BLaER1 (cell line): ENCODE data around the gene BIN1.

Experiments
- H3K27ac ChIP-seq: shearing (Covaris generic); formaldehyde crosslinking; 2 replicates; pipeline ENCODE4 v1.8.1; 2022
- H3K27me3 ChIP-seq: shearing (Covaris generic); formaldehyde crosslinking; 2 replicates; pipeline ENCODE4 v1.8.1; 2022
- H3K36me3 ChIP-seq: shearing (Covaris generic); formaldehyde crosslinking; 2 replicates; pipeline ENCODE4 v1.8.1; 2022
- H3K4me1 ChIP-seq: shearing (Covaris generic); formaldehyde crosslinking; 2 replicates; pipeline ENCODE4 v1.8.1; 2022
- H3K4me2 ChIP-seq: shearing (Covaris generic); formaldehyde crosslinking; 2 replicates; pipeline ENCODE4 v1.8.1; 2022
- H3K4me3 ChIP-seq: shearing (Covaris generic); formaldehyde crosslinking; 2 replicates; pipeline ENCODE4 v1.8.1; 2022
- H3K9ac ChIP-seq: shearing (Covaris generic); formaldehyde crosslinking; 2 replicates; pipeline ENCODE4 v1.8.1; 2022
- H3K9me3 ChIP-seq: shearing (Covaris generic); formaldehyde crosslinking; 2 replicates; pipeline ENCODE4 v1.8.1; 2022
- H4K20me1 ChIP-seq: shearing (Covaris generic); formaldehyde crosslinking; 2 replicates; pipeline ENCODE4 v1.8.1; 2022
- Cebpa-rat ChIP-seq: shearing (Covaris generic); IDR thresholded peaks from 2 replicates; pipeline ENCODE4 v1.8.1; 2022

BIN1 gene

DNA sequence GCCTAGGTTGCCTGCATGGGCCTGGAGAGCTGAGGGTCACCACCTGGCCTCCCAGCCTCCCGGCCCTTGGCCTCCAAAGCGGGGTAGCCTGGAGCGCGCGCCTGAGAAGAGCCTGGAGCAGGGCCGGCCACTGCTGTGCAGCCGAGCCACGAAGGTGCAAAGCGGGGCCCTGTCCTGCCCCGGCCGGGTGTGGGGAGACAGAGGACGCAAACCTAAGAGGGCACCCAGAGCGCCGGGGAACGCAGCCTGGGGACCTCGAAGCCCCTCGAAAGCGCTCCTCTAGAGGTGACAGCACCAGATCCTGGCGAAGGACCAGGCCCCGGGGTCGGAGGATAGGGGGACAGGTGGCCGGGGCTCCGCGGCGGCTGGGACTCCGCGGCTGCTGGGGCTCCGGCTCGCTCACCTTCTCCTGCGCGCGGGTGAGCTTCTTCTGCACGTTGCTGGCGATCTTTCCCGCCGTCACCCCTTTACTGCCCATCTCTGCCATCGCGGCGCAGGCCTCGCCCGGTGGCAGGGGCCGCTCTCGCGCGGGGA is 430 bp downstream of the BIN1 start:
- Histone ChIP-seq H3K4me1 (peaks cover 82% of the 10 kb centered on the region), H3K27ac (peak overlapping the region; percentile 92), H3K9me3 (no peaks in the 10 kb centered on the region), H3K27me3 (no peaks in the 10 kb centered on the region), H3K36me3 (peaks cover 18% of the 10 kb centered on the region; the same call in 1 of the 2 replicates), H4K20me1 (peaks cover 39% of the 10 kb centered on the region), H3K9ac (peak overlapping the region; percentile 94), H3K4me2 (peak overlapping the region; percentile 100), H3K4me3 (peak overlapping the region; percentile 96)
- no peak for TF ChIP-seq Cebpa-rat

DNA sequence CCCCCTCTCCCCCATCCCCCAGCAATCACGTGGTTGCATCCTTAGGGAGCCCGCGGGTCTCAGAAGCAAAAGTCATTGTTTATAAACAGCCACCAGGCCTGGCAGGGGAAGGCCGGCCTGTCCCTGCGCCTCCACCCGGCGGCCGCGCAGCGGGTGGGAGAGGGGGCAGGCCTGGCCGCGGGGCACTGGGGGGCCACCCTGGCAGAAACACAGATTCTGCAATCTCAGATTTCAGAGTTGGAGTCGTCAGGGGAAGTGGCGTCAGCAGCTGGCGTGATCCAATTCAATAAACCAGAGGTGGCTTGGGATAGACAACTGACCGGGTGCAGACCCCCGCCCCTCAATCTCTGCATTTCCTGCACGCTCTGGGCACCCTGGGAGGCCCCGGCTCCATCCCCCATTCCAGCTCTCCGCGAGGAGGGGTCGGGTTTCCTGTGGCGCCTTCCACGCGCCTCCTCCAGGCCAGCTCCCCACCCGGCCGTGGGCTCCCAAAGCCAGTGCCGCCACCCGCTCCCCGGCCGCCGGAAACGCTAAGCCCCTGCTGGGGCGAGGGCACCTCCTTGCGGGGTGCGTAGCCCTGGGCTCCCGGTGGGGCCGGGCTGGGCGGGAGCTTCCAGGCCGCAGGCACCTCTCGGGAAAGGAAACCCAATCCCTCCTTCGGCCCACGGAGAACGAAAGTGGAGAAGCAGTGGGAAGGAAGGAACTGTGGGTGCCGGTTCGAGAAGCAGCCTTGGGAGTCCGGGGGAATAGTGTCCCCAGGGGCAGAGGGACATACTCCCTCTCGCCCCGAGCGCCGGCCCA is 1.1 kb downstream of the BIN1 start:
- Histone ChIP-seq H3K27ac (peak overlapping the region; percentile 92), H3K36me3 (peaks cover 23% of the 10 kb centered on the region; the same call in 1 of the 2 replicates), H3K4me2 (peak overlapping the region; percentile 100), H3K4me3 (peak overlapping the region; percentile 96), H4K20me1 (peaks cover 46% of the 10 kb centered on the region), H3K9ac (peak overlapping the region; percentile 94), H3K4me1 (peaks cover 82% of the 10 kb centered on the region), H3K9me3 (no peaks in the 10 kb centered on the region), H3K27me3 (no peaks in the 10 kb centered on the region)
- no peak for TF ChIP-seq Cebpa-rat

DNA sequence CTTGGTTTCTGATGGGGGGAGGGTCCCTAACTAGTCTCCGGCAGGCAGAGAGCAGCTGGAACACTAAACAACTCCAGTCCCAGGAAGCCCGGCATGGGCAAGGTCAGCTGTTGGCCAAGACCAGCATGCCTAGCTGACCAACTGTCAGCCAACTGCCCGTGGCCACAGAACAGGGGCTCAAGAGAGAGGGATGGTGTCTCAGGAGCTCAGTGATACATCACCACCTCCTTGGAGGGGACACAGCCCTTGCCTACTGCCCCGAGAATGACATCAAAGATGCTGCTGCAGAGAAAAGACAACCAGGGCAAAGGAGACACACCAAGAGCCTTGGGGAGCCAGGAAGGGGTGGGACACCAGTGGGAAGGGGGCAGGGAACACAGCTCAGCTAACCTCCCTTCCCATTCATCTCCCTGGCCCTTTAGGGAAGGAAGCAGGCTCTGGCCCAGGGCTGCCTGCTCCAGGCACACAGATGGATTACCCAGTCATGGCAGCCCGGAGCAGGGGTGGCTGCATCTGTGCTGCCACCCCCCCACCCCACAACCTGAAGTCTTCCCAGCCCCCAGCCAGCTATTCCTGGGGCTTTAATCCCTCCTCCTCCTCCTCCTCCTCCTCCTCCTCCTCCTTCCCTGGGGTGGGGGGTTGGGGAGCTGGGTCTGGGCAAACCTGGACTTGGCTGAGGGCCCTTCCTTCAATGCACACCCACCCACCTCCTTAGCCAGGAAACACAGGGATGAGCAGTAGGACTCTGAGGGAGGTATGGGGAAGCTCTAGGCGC is 1.9 kb downstream of the BIN1 start:
- Histone ChIP-seq H3K4me2 (peak overlapping the region; percentile 100), H3K4me3 (peak overlapping the region; percentile 96), H3K27ac (peak overlapping the region; percentile 92), H4K20me1 (peaks cover 54% of the 10 kb centered on the region), H3K4me1 (peaks cover 83% of the 10 kb centered on the region), H3K9ac (peak overlapping the region; percentile 94), H3K36me3 (peaks cover 30% of the 10 kb centered on the region), H3K27me3 (no peaks in the 10 kb centered on the region), H3K9me3 (no peaks in the 10 kb centered on the region)
- no peak for TF ChIP-seq Cebpa-rat

DNA sequence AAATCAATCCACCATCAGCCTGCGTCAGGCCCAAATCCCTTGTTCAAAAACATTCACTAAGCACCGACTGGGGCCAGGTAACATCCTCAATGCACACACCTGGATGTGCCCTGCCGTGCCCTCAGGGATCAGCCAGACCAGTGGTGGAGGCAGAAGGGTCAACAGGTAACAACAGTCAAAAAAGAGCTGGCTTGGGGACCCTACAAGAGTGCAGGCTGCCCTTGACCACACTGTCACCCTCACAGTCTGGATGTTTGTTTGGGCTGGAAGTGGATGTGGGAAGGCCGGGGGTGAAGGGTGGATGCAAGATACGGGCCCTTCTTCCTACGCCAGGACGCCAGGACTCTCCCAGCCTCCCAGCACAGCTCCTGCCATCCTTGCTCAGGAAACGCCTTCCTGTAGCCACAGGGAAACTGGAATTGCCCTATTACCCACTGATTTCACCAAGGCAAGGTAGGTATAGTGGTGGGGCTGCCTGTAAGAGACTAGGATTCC is 2.7 kb downstream of the BIN1 start:
- Histone ChIP-seq H3K4me1 (peaks cover 84% of the 10 kb centered on the region), H3K4me3 (peak overlapping the region; percentile 96; the same call in 1 of the 2 replicates), H3K27me3 (no peaks in the 10 kb centered on the region), H4K20me1 (peaks cover 62% of the 10 kb centered on the region), H3K36me3 (peaks cover 34% of the 10 kb centered on the region), H3K9me3 (no peaks in the 10 kb centered on the region), H3K27ac (peak overlapping the region; percentile 92), H3K4me2 (peak overlapping the region; percentile 100), H3K9ac (peak overlapping the region; percentile 94; the same call in 1 of the 2 replicates)
- TF ChIP-seq Cebpa-rat = no peak

DNA sequence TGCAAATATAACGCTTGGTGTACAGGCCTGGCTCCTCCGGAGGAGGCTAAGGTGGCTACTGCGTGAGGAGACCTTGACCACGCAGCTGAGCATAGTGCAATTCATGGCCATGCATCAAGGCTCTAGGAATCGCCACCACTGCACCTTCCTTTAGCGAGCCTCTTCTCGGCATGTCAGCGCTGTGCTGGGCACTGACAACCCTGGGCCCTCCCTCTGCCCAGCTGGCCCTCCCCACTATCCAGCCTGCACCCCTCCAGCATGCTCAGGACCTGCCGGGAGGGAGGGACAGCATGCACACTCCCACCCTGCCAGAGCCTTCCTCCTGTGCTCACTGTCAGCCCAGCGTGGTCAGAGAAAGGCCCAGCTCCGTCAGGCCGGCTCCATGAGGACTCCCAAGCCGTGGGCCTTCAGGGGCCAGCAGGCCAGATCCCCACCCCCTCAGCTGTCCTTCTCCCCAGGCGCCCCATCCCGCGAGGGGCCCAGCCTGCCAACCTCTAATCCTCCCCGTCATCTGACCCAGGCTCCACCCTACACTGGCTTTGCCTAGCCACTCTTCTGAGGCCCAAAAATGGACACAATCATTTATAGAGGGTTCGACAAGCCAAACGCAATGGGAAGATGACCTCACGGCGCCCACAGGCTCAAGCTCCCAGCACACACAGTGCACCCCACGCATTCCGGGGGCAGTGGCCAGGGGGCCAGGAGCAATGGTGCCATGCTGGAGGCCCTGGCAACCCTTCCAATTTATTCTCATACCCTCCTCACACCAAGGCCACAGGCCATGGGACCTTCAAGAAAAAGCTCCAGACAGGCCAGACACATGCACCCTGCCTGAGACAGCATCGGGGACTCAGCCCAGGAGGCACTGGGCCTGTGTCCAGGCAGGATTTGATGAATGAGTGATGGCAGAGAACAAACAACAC is 3.5 kb downstream of the BIN1 start:
- H3K4me2 ChIP-seq = peak overlapping the region; percentile 100
- 0 out of 2 replicates have a peak overlapping the region, but pooled peaks have one; percentile 10 for H3K9ac ChIP-seq
- peak overlapping the region; percentile 63; the same call in 1 of the 2 replicates for H3K27ac ChIP-seq
- no peaks in the 10 kb centered on the region for H3K27me3 ChIP-seq
- H3K4me3 ChIP-seq = no peak overlapping the region
- H3K36me3 ChIP-seq = peaks cover 34% of the 10 kb centered on the region
- no peak for TF ChIP-seq Cebpa-rat
- peaks cover 69% of the 10 kb centered on the region for H4K20me1 ChIP-seq
- H3K9me3 ChIP-seq = no peaks in the 10 kb centered on the region
- peaks cover 84% of the 10 kb centered on the region for H3K4me1 ChIP-seq

DNA sequence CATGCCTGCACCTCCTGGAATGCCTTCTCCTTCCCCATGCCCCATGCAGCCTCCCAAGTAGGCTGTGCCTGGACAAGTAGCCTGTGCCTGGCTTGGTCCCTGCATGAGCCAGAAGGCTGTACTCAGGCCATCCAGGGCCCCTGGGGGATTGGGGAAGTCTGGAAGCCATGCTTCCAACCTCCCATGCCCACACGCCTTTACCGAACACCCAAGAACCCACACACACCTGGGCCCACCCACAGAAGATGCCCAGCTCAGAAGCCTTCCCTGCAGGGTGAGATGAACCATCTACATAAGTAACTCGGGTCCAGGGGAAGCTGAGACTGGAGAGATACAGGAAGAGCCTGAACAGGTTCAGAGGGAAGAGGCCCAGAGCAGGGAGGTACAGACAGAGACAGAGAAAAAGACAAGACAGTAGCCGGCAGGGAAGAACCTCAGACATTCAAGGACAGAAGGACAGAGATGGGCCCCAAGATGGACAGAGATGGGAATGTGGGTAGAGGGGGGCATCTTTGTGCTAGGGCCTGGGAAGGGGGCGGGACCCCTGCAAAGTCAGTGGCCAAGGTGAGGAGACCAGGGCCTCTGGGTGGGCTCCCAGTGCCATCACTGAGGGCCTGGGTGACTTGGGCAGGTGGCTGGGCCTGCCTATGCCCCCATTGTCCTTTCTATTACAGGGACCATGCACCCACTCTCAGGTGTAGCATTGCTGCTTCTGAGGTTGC is 4.3 kb downstream of the BIN1 start:
- no peak for TF ChIP-seq Cebpa-rat
- peak overlapping the region; percentile 57; the same call in 1 of the 2 replicates for H3K9ac ChIP-seq
- no peak overlapping the region for H3K4me3 ChIP-seq
- no peaks in the 10 kb centered on the region for H3K9me3 ChIP-seq
- peaks cover 84% of the 10 kb centered on the region for H3K4me1 ChIP-seq
- peaks cover 34% of the 10 kb centered on the region for H3K36me3 ChIP-seq
- no peaks in the 10 kb centered on the region for H3K27me3 ChIP-seq
- H3K4me2 ChIP-seq = peak overlapping the region; percentile 100
- peaks cover 78% of the 10 kb centered on the region for H4K20me1 ChIP-seq
- peak overlapping the region; percentile 63 for H3K27ac ChIP-seq

DNA sequence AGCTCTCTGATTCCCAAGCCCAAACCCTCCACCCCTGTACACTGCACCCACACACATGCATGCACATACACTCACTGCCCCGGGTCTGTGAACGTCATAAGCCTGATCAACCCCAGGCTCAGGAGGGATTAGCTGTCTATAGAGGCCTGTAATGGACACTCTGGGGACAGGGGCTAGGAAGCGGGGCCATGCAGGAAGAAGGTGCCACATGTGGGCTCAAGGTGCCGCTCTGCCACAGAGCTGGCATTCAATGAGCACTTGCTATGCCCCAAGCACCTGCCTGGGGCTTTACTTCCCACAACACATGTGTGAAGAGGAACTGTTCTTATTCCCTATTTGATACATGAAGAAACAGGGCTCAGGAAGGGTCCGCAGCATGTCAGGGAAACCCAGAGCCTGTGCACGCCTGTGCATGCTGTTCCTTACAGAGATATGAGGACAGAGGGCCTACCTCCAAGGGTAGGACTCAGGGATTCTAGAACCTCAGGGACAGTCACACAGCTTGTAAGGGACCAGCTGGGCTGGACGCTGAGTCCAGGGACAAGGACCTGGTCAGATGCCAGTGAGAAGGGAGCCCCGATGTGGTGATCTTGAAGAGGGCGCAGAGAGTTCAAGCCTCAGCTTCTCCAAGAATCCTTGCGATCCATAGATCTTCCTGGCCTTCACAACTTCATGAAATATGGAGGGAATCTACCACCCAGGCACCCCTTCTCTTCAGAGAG is 5.0 kb downstream of the BIN1 start:
- H3K4me2 ChIP-seq = peak overlapping the region; percentile 100
- H3K9me3 ChIP-seq = no peaks in the 10 kb centered on the region
- H3K4me1 ChIP-seq = peaks cover 89% of the 10 kb centered on the region
- no peak overlapping the region for H3K4me3 ChIP-seq
- H3K36me3 ChIP-seq = peaks cover 34% of the 10 kb centered on the region
- TF ChIP-seq Cebpa-rat = no peak
- peaks cover 85% of the 10 kb centered on the region for H4K20me1 ChIP-seq
- H3K27ac ChIP-seq = peak overlapping the region; percentile 63
- no peaks in the 10 kb centered on the region for H3K27me3 ChIP-seq
- H3K9ac ChIP-seq = peak overlapping the region; percentile 57; the same call in 1 of the 2 replicates

DNA sequence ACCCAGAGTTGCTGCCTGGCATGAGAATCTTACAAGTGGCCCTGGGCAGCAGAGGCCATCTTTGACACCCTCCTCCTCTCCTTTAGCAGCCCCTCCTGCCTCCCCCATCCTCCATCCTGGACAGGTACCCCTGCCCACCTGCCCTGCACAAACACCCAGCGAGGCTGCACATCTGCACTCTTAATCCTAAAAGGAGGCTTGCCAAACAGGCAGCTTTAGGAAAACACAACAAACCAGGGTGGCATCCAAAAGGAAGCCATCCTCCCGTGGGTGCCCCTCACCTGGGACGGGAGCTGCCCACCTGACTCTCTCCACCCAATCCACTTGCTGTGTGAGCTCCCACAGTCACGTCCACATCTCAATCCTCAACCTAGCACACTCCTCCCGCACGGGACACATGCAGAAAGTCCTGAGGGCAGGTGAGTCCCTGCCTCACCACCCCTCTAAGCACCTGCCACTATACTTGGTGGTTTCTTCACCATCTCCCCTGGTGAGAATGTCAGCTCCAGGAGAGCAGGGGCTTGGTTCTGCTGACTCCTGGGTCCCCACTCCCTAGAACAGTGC is 5.8 kb downstream of the BIN1 start:
- H3K27me3 ChIP-seq = no peaks in the 10 kb centered on the region
- no peak overlapping the region for H3K4me3 ChIP-seq
- H3K4me2 ChIP-seq = peak overlapping the region; percentile 100
- peaks cover 97% of the 10 kb centered on the region for H3K4me1 ChIP-seq
- no peaks in the 10 kb centered on the region for H3K9me3 ChIP-seq
- peaks cover 93% of the 10 kb centered on the region for H4K20me1 ChIP-seq
- TF ChIP-seq Cebpa-rat = no peak
- H3K27ac ChIP-seq = peak overlapping the region; percentile 63; the same call in 1 of the 2 replicates
- peaks cover 34% of the 10 kb centered on the region for H3K36me3 ChIP-seq
- H3K9ac ChIP-seq = peak overlapping the region; percentile 34; the same call in 1 of the 2 replicates
